Hippocampal formation (tissue), 2 donors: ENCODE measurements around the gene NR3C1.
A peak's percentile ranks its signal among the peaks of the same experiment; 100 is the strongest.

Source experiments
- DNase-seq, 2 donors: peaks; one replicate each; lab custom pipeline; 2025; lab: John Stamatoyannopoulos, UW

NR3C1 gene

DNA sequence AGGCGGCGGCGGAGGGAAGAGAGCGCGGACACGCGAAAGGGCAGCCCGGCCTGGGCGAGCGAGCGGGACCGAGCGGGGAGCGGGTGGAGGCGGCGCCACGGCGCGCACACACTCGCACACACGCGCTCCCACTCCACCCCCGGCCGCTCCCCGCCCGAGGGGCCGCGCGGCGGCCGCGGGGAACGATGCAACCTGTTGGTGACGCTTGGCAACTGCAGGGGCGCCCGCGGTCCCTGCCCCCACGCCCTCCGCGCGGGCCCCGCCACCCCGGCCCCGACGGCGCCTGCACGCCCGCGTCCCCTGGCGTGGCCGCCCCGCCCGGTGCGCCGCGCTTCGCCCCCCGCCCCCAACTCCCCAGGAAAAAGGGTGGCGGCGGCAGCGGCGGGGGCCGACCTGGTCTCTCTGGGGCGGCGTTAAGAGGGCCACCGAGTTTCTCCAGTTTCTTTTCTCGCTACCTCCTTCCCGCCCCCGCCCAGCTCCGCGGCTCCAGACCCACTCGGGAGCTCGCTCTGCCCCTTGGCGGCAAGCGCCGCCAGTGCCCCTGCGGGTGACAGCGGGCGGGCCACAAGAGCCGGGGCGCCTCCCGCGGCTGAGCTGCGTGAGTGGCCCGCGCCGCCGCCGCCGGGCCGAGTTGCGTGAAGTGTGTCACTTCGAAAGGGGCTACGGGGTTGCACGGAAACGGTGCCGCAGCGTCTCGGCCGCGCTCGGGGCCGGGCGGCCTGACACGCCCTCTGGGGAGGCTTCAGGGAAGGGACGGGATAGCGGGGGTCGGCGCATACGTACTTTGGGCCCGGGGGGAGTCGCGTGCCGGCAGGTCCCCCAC lies at the start of gene NR3C1:
TSS of gene NR3C1 (minus strand) at position 94 of the 823 bp plus-strand sequence. CDS start 2,847 bp downstream, outside the sequence.
- DNase-seq, result peak; percentile 81 to 87

DNA sequence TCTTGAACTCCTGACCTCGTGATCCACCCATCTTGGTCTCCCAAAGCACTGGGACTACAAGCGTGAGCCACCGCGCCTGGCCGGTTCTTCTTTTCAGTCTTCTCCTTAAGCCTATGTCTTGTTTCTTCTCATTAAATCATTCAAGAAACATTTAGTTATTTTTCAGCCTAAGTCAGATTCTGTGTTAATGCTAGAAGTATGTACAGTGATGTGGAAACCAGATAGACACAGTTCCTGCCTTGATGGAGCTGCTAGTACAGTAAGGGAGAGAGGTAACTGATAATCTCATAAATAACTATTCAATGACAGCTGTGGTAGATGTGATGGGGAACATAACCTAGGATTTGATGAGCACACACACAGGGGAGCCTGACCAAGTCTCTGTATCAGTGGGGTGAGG lies 46.3 kb upstream of the NR3C1 start:
- no peak for DNase-seq

DNA sequence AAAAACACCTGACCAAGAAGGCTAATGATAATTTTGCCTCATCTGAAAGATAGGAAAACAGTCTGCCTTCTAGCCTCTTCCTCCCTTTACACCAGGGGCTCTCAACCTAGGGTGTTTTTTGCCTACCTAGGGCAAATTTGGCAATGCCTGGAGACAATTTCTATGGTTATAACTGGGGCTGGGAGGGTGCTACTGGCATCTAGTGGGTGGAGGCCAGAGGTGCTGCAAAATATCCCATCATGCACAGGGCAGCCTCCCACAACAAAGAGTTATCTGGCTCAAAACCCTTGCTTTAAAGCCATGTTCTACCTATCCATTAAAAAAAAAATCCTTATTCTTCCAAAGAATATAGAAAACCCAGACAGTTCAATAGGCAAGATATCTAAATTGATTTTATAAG lies 45.0 kb upstream of the NR3C1 start:
- no peak for DNase-seq

DNA sequence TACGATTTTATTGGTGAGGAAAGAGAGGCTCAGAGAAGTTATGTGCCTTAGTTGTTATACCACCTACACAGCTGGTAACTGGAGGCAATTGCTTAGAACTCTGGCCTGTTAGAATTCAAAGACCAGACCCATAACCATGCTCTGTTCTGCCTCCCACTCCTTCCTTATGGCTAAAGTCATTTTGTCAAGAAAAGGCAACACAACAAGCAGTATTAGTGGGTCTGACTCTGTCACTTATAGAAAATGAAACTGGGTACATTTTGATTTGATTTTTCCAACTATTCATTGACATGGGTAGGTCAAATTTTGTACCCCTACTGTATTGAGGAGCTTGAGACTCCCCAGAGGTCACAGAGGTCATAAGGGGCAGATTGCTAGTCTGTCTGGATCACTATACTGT lies 44.5 kb upstream of the NR3C1 start:
- DNase-seq, result no peak

DNA sequence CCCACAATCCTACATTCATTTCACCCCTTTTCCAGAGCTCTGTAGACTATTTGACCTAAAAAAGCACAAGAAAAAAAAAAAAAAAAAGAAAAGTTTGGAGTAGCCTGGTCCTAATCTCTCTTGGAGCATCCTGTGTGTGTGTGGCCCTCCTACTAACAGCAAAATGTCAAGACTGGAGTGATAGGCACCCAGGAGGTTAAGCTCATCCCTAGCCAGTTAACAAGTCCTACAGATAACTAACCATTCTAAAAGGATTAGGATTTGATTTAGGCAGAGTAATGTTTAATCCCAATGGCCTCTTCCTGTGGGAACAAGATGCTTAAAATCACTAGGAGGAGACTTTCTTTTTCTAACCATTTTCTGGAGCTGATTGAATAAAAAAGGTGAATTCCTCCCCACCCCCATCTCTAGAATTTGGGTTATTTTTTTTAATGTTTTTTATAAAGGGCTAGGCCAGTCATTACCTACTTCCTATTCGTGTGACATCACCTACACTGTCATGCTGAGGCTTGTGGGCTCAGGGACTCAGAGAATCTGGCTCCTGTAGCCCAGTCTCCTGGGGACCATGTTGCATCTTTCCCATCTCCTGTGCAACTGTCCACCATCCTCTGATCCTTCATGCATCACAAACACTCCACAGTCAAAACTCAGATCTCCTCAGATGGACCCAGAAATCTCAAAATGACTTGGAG lies 43.2 kb upstream of the NR3C1 start:
- DNase-seq, result no peak

DNA sequence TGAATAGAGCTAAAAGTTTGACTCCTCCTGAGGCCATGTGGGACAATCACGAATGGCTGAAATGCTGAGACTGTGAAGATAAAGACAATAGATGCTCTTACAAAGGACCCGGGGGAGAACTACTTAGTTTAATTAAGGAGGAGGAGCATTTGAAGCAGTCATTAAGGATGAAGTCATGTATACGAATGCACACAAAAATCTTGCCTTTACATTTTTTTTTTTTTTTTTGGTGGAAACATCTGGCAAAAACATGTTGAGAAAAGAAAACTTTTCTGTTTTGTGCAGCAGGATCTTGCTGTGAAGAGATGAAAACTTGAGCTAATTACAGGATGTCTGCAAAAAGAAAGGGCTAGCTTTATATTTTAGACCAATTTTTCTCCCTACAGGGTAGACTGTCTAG lies 42.3 kb upstream of the NR3C1 start:
- DNase-seq, result no peak

DNA sequence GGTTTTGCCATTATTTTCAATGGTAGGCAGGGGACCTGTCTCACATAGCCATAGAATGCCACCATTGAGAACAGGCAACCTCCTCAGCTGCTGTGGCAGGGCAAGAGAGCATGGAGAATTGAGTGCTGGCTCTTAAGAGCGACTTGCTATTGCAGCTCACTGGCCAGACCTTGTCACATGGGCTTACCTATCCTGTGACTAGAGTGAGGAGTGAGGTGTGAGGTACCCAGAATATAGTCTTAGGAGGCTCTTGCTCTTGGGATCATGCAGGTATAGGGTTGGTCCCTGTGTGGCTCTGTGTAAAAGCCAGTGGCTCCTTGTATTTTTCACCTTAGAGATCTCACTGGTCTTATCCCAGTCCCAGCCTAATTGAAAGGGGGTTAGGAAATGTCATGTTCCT lies 39.8 kb upstream of the NR3C1 start:
- no peak for DNase-seq

DNA sequence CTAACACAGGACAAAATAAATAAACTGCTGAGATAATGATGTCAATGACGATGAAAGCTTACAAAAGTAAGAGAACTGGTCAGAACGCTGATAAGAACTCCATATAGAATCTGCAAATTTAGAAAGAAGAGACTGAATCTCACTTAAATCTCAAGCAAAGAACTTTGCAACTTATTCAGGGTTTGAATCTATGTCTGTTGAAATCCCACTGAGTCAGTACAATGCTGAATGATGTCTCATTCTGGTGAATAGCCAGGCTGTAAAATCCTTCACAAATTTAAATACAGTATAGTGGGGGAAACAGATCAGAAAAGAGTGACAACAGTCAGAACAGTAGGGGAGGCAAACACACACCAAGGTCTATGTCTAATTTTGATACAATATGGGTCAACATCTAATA lies 38.9 kb upstream of the NR3C1 start:
- DNase-seq, result no peak

DNA sequence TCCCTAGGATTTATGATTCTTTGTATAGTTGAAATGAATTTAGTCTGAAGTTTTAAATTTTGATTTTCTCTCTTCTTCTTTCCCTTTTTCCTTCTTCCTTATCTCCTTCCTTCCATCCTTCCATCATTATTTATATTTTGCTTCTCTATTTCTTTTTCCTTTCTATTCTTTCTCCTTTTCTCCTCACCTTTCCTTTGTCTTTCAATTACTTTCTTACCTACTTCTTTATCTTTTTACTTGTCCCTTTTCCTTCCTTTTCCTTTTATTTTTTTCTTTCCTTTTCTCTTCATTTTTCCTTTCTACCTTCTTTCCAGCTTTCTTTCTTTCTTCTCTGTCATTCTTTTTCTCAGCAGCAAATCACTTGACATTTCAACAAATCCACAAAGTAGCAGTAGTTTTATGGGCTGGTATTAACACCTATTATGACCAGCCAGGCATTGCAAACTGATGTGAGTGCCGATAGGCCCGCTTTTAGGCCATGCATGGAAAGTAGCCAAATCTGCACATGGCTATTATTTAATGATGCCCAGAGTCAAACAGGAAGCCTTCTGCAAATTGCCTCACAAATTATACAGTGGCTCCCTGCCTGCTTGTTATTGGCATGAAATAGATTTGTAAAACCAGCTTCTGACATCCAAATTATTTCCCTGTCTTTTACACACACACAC lies 37.1 kb upstream of the NR3C1 start:
- no peak for DNase-seq

DNA sequence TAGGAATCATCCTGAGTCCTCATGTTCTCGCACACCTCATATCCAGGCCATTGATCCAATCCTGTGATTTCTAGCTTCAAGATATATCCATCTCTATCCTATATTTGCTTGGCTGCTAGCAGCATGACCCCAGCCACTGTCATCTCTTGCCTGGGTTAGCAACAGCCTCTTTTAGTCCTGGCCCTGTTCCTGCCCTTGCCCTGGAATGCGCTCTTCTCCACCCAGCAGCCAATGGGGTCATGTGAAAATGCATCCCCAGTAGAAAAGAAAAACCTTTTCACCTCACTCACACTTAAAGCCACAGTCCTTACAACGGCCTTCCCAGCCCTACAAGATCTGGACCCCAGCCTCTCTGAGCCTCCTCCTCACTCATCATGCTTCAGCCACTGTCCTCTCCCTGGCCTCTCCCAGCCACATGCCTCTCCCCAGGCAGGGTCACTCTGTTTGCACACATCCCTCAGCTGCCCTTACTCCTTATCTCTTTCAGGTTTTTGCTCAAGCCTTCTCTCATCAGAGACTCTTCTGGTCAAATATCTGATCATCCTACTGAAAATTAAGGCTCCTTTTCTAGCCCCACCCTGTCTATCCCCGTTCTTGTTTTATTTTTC lies 34.3 kb upstream of the NR3C1 start:
- DNase-seq, result no peak

DNA sequence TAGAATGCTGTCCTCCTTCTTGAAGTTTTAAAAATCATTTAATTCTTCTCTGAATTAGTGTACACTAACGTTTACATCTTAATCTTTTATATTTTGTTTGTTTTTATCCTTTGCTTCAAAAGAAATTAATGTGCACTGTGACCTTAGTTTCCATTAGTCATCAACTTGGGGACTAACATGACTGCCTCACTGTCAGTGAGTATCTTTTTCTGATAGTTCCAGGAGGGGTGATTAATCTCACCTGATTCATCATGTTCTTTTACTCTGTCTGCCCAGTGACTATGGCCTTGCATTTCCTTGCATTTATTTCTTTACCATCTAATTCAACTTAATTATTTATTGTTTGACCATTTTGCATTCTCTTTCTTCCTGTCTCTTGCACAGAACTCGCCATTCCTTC lies 33.4 kb upstream of the NR3C1 start:
- no peak for DNase-seq

DNA sequence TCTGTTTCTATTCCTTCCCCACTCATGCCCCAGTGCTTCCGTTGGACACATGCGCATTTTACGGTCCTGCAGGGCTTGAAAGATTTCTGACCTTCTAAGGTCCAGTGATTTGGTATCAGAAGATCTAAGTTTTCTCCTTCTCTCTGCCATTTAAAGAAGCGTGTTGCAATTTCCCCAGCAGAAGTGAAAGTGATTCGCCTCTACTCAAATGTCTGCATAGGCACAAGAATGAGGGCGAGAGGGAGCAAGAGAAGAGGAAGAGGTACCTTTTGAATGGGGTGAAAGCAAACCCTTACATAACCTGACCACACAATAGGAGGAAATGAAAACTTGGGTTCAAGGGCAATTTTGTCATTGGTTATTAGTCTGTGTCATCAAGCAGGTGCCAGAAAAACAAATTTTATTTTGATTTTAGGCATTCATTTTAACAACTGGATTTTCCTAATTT lies 31.7 kb upstream of the NR3C1 start:
- peak; percentile 23 to 28 for DNase-seq

DNA sequence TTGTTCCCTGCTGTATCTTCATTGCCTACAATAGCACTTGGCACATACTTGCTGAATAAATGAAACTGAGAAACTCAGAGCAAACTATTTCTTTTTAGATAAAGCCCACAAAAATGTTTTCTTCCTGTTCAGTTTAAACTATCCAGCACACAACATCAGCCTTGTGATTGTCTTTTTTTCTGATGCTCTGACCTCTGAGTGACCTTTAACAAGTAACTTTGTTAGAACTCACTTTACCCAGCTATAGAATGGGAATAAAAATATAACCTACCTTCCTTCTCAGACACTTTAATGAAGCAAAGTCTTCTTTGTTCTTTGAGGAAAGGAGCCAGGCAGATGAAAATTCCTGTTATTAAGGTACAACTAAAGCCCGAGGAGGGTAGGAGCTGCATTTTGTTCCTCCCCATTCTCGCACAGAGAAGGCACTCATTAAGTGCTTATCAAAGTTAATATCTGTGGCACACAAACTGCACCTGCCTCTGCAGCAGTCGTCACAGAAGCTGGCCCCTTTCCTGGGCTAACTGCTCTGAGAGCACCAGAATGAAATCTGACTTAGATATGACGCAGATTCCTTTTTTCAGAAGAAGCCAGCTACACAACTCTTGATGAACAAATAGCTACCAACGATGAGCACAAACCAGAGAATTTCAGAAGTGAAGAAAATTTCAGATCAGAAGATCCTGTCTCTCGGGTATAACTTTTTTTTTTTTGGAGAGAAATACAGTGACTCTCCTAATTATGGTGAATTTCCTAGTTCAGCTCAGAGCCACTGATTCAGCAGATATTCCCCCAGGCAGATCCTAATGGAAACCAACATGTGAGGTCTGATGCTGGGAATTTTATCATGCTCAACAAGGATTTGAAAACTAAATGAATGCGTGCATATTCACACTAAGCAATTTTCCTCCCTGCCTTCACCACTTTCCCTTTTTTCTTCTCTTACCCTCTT lies 31.0 kb upstream of the NR3C1 start:
- DNase-seq, result no peak

DNA sequence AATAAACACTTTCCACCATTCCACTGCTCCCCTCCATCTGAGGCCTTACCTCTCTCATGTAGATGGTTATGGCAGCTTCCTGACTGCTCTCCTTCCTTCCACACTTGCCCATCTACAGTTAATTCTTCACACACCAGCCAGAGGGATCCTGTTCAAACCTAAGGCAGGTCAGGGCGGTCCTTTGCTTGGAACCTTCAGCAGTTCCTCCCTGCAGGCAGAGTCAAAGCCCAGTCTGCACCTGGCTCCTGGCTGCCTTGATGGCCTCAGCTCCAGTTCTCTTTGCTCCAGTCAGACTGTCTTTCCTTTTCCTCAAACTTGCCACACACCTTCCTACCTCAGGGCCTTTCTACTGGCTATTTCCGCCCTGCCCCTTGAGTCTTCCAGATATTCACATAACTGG lies 30.2 kb upstream of the NR3C1 start:
- no peak for DNase-seq

DNA sequence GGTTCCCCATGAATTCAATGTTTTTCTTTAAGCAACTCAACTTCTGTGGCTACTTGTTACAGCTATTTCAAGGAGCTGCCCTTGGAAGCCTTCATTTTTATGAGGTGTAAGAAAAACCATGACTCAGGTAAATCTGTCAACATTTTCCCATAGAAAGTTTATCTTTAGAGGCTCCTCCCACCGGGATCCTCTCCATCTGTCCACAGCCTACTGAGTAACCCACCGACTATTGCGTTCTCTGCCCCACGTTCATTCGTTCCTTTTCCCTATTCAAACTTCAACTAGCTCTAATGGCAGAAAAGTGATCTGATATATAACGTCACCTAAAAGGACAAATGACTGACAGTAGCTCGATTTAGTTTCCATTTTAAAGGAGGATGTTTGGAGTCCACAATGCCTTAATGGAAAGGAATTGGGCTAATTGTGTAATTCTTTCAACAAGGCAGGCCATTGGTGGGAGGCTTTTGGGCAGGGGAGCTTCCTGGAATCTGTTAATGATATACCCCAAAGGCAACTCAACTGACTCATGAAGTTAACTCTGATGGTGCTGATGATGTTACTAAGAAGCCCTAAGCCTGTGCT lies 29.3 kb upstream of the NR3C1 start:
- no peak for DNase-seq

DNA sequence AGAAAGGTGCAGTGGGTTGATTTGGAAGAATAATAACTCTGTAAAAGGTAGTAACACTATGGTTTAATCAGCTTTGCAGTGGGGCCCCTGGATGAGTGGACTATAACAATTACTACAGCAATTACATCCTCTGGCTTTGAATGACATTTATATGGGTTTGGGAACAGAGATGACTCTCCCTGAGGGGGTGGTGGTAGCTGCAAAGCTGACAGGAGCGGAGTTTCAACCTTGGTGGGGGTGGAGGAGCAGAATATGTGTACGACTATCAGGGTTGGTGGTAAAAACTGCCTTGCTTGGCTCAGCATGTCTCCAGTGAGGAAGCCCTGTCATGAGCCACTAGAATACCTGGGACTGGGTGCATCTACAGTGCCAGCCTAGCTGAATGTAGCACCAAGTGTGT lies 28.3 kb upstream of the NR3C1 start:
- DNase-seq, result no peak

DNA sequence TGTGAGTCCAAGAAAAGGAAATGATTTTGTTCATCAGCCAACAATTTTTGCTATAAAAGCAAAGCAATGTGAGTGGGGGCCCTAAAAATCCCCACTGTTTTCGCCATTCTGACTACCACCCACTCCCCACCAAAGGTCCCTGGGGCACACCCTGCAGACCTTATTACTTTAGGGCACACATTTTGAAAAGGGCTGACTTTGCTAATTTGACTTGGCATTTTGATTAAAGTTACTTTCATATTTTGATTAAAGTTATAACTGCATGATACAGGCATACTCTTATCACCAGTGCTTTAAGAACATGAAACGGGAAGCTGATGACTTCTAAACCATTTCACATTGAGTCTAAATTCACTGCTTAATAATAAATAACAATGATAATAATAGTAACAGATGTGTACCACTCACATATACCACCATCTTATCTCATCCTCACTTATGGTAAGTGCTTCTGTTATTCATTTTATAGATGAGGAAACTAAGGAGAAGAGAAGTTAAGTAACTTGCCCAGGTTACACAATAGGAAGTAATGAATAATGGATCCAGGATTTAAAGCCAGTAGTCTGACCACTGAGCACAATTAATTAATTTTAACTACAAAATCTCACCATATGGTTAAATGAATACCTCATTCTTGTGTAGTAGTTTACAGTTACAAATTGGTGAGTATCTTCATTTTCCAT lies 25.4 kb upstream of the NR3C1 start:
- DNase-seq, result no peak

DNA sequence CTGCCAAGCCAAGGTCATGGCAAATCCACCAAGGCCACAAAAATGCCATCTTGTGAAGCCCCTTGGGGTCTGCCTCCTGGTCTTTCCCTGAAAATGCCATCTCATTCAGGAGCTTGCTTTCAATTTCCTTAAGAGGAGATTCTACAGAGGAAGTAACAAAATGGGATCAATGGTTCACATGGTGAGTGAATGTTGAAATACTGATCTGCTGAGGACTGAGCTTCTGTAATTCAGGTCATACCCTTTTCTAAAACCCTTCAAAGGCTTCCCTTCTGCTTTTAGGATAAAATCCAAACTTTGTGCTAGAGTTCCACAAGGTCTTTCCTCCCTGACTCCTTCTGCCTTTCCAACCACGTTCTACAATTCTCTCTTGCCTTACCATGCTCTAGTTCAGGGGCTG lies 24.7 kb upstream of the NR3C1 start:
- DNase-seq, result no peak

DNA sequence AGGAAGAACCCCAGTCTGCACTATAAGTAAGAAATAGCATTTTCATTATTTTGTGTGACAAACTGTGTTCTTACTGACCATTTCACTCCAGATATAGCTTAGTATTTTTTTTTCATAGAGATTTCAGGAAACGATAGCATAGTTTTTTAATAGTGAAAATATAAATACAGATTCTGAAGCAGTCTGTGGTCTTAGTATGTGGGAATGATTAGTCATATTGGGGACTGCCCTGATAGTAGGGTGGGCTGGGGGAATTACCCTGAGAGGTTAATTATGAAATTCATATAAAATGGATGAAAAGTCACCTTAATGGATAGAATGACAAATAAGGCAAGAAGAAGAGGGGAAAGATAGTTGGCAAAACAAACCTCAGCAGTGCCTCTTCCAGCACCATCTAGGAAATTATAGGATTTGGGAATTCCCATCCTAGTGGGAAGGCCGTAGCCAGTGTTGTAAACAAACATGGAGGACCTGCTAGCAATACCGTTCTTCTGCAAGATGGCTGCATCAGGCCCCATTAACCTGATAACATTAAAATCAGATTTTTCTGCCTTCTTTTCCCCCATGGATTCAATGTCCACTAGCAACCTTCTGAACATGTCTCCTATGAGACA lies 23.7 kb upstream of the NR3C1 start:
- DNase-seq, result no peak

DNA sequence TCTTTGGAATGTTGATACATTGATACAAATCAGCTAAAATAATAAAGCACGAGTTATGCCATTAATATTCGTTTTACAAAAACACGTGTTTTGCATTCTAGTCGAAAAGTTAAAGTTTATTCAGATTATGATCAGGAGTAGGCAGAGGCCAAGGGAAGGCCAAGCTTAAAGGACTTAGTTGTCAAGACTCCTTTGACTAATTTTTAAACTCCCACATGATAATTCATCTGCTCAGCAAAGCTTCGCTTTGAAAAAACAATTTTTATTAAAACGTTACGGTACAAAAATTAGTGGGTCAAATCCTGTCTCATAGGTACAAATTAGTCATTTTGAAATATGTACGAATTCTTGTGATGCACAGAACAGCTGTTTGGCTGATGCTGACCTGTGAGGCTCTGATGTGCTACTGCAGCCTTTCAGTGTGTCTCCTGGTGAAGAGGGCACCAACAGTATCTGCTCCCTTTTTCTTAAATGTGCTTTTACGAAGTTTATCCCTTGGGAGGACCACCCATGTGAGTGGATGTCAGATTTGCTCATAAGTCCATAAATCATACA lies 23.0 kb upstream of the NR3C1 start:
- no peak for DNase-seq
